NCI-H1930 (cell line): ENCODE measurements around the gene CDCA4.
A peak's percentile ranks its signal among the peaks of the same experiment; 100 is the strongest.
"Not testable (repeated sequence)": the region's sequence is repeated elsewhere in the genome, so short reads cannot be mapped to it uniquely, and the experiment has no call there.

Experiments used
- DNase-seq, 2 experiments: peaks; one replicate each; lab custom pipeline; 2025; lab: John Stamatoyannopoulos, UW

The CDCA4 gene

DNA sequence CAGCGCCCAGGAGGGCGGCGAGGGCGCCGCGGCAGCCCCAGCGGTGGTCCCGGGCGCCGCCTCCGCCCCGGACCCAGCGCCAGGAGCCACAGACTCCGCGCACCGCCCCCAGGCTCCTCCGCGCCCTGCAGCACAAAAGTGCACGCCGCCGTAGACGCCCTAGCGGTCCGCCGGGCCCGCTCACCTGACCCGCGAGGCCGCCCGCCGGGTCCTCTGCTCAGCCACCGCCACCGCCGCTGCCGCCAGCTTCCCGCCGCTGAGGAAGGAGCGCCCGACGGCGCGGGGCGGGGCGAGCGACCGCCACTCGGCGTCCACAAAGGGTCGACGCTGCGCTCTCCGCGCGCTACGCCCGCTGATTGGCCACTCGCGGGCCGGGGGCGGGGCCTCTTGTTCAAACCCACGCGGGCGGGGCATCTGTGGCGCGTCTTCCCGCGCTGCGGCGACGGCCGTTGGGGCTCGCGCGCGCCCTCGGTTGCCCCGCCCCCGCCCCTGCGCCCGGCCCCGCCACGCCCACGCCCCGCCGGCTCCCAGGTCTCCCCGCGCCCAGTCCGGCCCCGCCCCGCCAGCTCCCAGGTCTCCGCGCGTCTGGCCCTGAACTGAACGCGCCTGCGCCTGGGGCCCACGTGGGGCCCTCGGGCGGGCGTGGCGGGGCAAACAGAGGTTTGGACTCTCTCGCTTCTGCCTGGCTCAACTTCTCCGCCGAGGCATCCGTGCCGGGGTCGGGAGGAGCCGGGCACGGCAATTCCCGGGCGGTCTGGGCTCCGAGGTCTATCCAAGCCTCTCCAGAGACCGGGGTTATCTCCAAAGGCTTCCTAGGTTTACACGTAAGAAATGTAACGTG, at the start of gene CDCA4:
Gene CDCA4, minus strand, starts transcription at position 269 of the 841 bp plus-strand sequence. CDS start 9,154 bp downstream, outside the sequence.
- DNase-seq: peak; percentile 94 to 98

DNA sequence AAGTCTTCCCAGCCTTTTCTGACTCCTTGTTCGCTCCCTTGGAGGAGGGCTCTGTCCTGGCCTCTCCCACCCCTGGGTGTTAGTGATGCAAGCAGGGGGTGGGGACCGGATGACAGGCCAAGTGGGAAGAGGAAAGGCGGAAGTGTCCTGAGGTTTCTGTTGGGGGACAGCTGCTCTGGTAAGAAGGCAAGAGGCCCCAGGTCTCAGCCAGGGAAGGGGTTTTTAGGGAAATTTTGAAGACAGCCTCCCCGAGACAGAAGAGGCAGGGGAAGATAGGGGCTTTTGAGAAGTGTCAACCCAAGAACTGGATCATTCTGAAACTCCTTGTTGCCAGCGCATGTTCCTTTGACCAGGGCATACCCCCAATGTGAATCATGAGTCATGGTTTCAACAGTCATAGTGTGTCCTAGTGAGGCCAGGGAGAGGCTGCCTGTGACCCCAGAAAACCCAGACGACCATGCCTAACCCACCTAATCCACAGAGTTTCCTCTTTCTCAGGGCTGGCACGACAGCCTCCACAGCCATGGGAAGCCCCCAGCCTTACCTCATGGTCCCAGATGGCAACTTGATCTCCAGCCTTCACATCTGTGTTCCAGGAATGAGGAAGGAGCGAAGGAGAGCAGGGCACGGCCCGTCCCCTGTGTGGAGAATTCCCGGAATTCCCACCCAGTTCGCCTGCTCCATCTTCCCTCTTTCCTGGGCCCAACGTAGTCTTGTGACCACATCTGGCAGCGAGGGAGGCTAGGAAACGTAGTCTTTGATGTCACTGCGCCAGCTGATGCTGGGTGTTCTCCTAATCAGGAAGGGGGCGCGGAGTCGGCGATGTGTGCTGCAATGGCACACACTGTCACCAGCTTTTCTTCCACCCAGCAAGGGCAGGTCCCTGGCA, 49.2 kb upstream of the CDCA4 start:
- no peak for DNase-seq

DNA sequence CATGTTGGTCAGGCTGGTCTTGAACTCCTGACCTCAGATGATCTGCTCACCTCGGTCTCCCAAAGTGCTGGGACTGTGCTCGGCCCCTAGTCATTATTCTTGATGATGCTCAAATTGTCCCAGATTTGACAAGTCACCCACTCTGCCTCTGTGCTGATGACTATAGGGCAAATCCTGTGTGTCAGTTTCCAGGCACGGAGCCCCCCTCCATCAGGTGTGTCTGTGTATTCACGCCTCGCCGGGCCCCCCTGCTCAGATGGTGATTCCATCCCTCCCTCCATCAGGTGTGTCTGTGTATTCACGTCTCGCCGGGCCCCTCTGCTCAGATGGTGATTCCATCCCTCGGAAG, 48.6 kb upstream of the CDCA4 start:
- no peak for DNase-seq

DNA sequence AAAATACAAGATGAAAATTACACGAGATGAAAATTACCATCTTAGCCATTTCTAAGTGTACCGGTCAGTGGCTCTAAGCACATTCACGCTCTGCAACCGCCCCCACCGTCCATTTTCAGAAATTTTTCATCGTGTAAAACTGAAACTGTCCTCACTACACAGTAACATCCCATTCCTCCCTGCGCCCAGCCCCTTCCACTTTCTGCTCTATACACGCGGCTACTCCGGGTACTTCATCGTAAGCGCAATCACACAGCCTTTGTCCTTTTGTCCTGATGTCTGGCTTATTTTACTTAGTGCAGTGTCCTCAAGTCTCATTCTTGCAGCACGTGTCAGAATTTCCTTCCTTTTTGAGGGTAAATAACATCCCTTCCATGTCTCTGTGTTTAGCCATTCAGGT, 47.9 kb upstream of the CDCA4 start:
- no peak for DNase-seq

DNA sequence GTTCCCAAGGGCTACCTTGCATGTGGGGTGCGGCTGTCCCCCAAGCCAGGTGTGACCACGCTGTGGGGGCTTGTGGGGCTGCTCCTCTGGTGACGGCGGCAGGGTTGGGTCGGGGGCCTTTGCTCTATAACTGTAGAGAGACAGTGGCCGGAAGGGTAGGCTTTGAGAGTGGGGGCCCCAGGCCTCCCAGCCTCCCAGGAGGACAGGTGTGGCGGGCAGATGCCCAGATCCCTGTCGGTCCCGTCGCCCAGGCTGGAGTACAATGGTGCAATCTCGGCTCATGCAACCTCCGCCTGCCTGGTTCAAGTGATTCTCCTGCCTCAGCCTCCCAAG, 47.1 kb upstream of the CDCA4 start:
- no peak for DNase-seq

DNA sequence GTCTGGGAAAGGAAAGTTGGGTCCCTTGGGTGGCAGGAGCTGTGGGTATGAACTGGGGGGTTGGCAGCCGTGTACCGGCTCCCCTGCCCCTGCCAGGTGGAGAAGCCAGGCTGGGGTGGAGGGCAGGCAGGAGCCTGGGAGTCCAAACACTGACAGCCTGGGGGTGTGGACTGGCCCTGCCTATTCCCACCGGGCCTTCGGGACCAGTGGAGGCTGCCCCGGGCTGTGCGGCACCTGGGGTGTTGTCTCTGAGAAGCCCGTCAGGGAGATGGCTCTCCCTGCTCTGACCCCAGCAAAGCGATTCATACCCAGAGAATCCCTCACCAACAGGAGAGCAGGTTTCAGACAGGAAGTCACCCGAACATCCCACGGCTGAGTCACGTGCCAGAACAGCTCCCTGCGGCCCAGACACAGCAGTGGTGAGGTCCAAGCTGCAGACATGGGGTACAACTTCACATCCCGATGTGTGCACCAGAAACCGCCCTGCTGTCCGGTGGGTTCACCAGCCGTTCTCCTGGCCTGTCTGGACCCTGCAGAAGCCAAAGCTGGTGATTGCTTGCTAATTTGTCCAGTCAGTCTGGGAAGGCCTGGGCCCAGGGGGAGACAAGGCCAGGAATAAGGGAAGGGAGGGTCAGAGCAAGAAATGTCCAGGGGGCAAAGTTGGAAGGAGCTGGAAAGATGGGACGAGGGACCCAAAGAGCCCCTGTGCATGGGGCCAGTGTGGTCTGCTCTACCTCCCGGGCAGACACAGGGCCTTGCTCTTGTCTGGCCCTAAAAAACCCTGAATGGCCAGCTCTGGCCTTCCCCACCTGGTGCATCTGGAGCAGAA, 46.5 kb upstream of the CDCA4 start:
- no peak for DNase-seq

DNA sequence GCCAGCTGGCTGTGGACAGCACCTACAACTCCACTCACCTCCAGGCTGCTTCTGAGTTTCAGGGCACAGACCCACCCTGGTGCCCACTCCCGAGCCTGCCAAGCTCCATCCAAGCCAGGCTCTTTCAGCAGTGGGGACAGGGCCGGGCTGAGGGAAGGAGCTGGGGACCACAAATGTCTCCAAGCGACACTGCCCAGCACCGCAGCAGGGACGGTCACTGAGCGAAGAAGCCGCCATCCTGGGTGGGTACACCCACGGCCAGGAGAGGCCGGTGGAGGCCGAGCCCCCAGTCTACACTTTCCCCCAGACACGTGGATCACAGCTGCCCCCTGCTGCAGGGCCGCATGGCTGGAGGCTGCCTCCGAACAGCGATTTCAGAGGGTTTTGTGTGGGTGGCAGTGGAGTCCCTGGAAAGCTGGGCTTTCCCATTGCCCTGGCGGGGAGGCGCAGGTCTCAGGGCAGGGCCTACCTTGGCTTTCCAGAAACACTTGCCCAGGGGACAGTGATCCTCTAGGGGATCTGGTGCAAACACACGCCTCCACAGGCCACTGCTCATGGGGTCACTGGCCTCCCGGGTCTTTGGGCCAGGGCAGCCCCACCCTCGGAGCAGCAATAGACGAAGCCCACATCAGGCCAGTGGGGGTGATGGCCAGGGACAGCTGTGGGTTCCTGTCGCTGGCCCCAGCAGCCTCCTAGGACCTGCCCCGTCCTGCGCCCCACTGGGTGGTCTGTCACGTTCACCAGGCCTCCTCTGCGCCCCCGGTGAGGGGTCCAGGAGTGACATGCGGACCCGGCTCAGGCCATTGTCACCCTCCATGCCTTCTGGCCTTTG, 45.6 kb upstream of the CDCA4 start:
- DNase-seq: no peak

DNA sequence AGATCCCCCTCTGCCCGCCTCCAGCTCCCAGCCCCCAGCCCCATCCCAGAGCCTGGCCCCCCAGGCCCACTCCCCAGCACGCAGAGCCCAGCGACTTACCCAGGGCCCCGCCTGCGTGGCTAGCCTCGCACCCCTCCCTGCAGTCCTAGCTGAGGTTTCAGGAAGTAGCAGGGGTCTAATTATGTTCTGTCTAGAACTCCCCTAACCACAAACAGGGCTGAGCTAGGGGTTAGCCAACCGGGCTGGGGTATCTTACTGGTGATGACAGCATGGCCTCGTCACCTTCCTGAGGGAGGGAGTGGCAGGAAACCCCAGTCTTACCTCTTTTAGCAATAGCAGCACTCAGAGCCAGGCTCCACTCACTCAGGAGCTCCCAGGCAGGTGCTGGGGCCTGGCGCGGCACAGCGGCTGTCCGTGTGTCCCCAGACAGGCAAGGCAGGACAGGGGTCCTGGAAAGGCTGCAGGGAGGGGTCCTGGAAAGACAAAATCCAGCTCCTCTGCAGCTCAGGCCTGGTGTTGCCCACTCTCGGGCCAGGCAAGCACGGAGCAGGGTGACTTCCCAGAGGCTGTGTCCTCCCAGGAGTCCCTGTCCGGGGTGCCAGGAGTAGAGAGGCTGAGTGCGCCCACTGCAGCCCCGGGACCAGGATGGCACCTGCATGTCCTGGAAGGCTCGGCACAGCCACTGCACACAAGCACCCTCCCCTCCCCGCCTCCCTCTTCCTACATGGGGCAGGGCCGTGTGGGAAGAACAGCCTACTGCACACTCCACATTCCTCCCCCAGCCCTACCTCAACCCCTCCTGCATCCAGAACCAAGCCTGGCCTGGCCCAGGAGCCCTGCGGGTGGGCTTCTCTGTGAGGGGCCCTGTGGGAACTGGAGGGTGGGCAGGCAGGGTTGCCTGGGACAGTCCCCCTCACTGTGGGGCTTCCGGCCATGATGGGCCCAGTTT, 44.7 kb upstream of the CDCA4 start, which contains the start of gene GPR132:
Gene GPR132, minus strand, starts transcription at position 151 of the 949 bp plus-strand sequence. CDS start 10,010 bp downstream, outside the sequence.
- no peak for DNase-seq

DNA sequence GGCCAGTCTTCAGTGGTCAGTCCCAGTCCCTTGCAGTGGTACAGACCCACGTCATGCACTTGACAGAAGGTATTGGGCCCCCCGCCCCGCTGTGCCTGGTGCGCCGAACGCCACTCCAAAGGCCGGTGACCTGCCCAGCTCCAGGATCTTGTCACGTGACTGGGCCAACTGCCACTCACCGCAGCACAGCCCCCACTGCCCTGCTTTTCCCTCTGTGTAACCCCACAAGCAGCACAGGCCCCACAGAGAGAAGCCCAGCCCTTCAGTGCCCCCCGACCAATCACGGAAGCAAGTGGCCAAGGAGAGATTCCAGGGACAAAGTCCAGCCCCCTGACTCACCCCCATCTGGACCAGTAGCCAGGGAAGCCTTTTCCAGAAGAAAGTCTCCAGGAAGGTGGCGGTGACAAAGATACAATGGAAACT, 43.8 kb upstream of the CDCA4 start:
- DNase-seq: no peak

DNA sequence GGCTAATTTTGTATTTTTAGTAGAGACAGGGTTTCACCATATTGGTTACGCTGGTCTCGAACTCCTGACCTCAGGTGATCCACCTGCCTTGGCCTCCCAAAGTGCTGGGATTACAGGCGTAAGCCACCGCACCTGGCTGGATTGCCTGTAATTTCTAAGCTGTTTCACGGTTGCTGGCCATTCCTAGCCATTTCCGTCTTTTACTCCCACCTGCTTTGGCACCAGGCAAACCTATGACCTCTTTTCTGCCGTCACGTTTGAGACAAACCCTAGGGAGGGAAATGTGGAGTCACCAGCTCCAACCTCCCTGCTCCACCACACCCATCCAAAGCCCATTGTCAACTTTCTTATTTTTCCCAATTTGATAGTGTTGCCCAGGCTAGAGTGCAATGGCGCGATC, 43.1 kb upstream of the CDCA4 start:
- DNase-seq: no peak

DNA sequence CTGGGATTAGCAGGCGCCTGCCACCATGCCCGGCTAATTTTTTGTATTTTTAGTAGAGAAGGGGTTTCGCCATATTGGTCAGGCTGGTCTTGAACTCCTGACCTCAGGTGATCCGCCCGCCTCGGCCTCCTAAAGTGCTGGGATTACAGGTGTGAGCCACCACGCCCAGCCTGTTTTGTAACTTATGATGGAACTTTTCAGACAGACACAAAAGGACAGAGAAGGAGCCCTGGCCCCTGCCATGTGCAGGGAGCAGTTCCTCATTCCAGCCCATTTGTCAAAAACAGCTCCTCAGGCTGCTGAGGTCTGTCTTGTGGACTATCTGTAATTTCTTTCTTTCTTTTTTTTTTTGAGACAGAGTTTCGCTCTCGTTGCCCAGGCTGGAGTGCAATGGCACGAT, 42.6 kb upstream of the CDCA4 start:
- not testable (repeated sequence) for DNase-seq

DNA sequence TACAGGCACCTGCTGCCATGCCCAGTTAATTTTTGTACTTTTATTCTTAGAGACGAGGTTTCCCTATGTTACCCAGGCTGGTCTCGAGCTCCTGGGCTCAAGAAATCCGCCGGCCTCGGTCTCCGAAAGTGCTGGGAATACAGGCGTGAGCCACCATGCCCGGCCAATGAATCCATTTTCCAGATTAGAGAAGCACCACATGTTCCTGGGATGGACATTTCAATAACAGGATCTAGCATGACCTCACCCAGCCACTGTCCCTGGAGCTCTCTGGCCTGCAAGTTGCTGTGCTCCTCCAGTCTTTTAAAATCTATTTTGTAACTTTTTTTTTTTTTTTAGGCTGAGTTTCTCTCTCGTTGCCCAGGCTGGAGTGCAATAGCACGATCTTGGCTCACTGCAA, 42.2 kb upstream of the CDCA4 start:
- DNase-seq: no peak

DNA sequence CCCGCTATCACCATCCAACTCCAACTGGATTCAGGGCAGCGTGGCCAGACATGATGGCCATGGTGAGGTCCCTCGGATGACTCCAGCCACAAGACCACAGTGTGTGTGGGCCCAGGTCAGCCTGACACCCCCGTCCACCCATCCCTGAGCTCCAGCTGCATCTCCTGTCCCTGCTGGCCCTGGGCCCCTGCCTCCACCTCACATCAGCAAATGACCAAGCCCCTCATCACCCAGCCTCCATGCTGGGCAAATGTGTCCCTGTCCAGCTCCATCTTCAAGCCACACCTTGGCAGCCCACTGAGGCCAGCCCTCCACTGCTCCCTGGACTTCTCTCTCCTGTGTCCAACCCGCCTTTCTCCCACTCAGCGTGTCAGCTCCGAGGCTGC, 41.2 kb upstream of the CDCA4 start:
- no peak for DNase-seq

DNA sequence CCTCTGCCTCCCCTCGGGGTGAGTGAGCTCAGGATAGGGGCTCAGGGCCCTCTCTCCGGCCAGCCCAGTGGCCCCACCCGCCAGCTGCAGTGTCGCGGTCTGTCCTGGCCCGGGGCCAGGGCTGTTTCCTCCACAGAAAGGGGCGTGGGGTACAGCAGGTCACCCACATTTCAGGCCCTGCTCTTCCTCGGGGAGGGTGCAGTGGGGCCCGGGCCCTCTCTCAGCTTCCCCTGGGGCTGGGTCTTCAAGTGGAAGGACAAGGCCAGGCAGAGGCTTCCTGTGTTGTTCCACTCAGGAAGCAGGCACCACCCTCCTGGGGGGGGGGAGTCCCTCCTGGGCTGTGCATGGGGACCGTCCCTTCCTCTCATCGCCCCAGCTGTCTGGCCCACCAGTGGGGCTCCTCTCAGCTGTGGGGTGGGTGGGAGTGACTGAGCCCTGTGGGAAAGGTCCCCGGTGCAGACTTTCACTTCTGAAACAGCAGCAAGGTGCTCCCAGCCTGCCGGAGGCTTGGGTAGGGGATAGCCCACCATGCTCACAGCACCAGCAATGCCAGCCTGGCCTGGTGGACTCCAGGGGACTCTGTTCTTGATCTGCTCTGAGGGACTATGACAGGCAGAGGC, 40.7 kb upstream of the CDCA4 start:
- no peak for DNase-seq

DNA sequence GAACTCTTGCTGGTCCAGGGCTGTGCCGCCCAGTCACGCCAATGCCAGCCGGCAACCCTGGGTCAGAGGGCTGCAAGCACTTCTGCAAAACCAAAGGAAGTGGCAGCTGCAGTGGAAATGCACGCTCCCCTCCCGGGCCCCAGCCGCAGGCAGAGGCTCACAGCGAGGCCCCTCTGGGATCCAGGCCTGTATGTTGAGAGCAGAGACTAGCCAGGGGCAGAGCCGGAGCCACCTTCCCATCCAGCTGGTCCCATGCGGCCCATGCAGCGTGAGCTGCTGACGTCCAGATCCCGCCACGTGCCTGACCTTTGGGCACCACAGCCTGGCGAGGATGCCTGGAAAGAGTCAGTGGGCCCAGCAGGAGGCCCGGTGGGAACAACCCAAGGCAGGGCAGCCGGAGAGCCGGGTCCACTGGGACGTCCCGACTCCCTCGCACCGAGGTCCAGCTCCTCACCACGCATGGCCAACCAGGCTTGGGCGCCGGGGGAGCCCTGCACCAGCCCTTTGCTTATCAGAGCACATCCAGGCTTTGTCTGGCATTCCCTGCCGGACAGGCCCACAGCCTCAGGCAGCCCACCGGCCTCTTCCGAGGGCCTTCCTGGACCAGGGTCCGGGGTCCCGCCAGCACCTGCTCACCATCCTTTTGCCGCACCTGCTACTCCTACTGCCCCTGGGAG, 40.0 kb upstream of the CDCA4 start:
- DNase-seq: no peak

DNA sequence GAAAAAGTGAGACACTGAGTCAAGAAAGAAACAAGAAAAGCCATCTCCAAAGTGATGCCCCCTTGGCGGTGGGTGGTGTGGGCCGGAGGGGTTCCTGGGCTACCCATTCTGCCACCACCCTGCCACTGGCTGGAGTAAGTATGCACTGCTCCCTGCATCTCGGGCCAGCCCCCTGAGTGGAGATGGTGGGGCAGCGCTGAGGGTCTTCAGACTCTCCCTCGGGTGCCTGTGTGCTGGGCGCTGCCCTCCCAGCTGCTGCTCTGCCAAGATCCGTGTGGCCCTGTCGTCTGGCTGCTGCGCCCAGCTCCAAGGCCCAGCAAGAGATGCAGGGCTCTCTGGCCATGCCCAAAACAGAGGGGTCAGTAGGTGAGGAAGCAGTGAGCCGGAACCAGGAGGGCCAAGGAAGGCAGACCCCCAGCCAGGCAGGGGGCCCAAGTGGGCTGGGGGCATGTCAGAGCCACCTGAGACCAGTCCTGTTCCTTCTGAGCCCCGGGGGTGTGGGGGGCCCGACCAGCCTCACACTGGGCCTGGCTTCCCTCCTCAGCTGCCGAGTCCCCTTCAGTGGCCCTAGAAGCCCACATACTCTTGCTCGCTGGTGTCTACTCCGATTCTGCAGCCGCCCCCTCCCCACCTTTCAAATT, 39.2 kb upstream of the CDCA4 start:
- DNase-seq: no peak

DNA sequence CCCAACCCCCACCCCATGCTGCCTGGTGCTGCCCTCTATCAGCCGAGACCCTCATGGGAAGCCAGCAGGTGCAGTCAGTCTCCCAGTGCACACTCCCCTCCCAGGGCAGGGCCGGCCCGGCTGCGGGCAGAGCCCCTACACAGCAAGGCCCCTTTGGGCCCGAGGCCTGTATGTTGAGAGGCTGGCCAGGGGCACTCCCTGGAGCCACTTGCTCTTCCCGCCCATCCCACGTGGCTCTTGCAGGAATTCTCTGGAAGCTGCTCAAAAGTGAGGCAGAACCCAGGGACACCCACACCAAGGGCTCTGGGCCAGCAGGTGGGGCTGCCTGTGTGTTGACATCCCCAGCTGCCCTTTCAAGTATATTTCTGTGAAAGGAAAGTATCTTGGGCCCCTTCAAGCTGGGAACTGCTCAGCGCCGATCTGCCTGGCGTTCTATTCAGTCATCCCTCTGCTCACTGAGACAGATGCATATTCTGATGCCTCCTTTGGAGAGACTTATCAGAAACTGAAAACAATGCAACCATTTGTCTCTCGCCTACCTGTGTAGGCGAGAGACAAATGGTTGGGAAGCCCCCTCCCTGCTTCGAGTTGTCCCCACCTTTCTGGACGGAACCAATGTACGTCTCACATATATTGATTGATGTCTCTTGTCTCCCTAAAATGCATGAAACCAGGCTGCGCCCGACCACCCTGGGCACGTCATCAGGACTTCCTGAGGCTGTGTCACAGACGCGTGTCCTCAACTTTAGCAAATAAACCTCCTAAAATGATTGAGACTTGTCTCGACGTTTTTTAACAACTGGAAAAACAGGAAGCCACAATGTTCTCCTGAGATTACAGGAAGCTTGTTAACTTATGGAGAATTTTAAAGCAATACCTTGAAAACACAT, 38.4 kb upstream of the CDCA4 start:
- DNase-seq: no peak
